Esophagus muscularis mucosa (tissue), 4 donors: Measurements from ENCODE around the gene ZNF648.

Experiments
- EP300 ChIP-seq: sonication (generic); formaldehyde crosslinking; IDR thresholded peaks from one replicate; pipeline ENCODE4 v1.6.1; 2017; ENCODE audit warnings: antibody characterized with exemption
- POLR2A ChIP-seq: fragments of 450-650 bp; IDR thresholded peaks from one replicate; pipeline ENCODE4 v1.6.1; 2017; ENCODE audit warnings: antibody characterized with exemption, moderate library complexity, mild to moderate bottlenecking, low read depth
- POLR2AphosphoS5 ChIP-seq, 2 donors: sonication (generic); formaldehyde crosslinking; IDR thresholded peaks; one replicate each; pipeline ENCODE4 v1.6.1; 2017; ENCODE audit warnings: antibody characterized with exemption in 2 of 2
- TF ChIP-seq, protein P1 (sequence below), 3 experiments: fragments of 200-600 bp in 2 of 3; fragments of 450-650 bp in 1 of 3; sonication (generic) in 2 of 3; IDR thresholded peaks; one replicate each; pipeline ENCODE4 v1.5.1; 2017 to 2019; ENCODE audit warnings: antibody characterized with exemption in 3 of 3, mild to moderate bottlenecking in 2 of 3, moderate library complexity in 1 of 3

DNA sequence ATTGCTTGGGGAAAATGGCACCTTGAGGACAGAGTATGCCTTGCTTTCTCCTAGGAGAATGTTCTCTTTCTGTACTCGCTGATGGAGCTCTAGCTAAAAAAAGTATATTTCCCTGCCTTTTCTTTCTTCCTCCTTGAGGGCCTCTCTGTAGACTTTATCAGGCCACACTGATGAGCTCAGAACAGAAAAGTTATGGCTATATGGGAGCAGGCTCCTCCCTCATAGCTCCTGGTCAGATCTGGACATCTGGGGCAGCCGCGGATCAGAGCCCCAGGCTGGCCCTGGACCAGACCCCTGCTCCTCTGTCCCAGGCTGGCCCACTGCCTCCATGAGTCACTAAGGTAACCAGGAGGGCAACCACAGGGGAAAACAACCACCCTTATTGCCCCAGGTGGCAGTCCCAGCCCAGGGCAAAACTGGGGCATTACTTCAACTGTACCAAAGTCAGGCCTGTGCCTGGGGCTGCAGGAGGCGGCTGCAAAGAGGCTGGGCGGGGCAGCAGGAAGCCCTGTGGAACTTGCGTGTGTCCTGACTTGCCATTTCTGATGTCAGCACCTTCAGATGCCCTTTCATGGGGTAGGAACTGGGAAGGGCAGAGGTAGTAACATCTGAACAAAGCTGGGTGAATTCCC lies 26.3 kb upstream of the ZNF648 start:
- TF ChIP-seq, protein P1, sequence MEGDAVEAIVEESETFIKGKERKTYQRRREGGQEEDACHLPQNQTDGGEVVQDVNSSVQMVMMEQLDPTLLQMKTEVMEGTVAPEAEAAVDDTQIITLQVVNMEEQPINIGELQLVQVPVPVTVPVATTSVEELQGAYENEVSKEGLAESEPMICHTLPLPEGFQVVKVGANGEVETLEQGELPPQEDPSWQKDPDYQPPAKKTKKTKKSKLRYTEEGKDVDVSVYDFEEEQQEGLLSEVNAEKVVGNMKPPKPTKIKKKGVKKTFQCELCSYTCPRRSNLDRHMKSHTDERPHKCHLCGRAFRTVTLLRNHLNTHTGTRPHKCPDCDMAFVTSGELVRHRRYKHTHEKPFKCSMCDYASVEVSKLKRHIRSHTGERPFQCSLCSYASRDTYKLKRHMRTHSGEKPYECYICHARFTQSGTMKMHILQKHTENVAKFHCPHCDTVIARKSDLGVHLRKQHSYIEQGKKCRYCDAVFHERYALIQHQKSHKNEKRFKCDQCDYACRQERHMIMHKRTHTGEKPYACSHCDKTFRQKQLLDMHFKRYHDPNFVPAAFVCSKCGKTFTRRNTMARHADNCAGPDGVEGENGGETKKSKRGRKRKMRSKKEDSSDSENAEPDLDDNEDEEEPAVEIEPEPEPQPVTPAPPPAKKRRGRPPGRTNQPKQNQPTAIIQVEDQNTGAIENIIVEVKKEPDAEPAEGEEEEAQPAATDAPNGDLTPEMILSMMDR (IDR thresholded peaks at IDR 0.05) = no peak
- no peak for TF ChIP-seq POLR2A
- TF ChIP-seq EP300 = no peak
- TF ChIP-seq POLR2AphosphoS5 (IDR thresholded peaks at IDR 0.05) = no peak
